Stomach (tissue), 4 donors: ENCODE measurements around the gene STK24.

ENCODE experiments used
- POLR2A ChIP-seq, 4 donors: fragments of 450-650 bp; IDR thresholded peaks; one replicate each; pipeline ENCODE4 v1.6.1; 2016; ENCODE audit warnings: antibody characterized with exemption in 4 of 4, control low read depth in 2 of 4, mild to moderate bottlenecking in 1 of 4, moderate library complexity in 1 of 4
- POLR2AphosphoS5 ChIP-seq, 3 donors: sonication (generic); formaldehyde crosslinking; IDR thresholded peaks; one replicate each; pipeline ENCODE4 v1.6.1; 2016; ENCODE audit warnings: antibody characterized with exemption in 3 of 3
- TF ChIP-seq, protein P1 (sequence below), 7 experiments: fragments of 450-650 bp in 4 of 7; fragments of 200-600 bp in 3 of 7; sonication (generic) in 3 of 7; IDR thresholded peaks; one replicate each; pipeline ENCODE4 v1.5.1; 2016 to 2019; ENCODE audit warnings: antibody characterized with exemption in 7 of 7, control low read depth in 2 of 7, mild to moderate bottlenecking in 1 of 7

GRCh38 chr13:98529171-98529570 lies 47.7 kb downstream of the STK24 start:
- no peak for TF ChIP-seq POLR2A (IDR thresholded peaks at IDR 0.05)
- TF ChIP-seq, protein P1, sequence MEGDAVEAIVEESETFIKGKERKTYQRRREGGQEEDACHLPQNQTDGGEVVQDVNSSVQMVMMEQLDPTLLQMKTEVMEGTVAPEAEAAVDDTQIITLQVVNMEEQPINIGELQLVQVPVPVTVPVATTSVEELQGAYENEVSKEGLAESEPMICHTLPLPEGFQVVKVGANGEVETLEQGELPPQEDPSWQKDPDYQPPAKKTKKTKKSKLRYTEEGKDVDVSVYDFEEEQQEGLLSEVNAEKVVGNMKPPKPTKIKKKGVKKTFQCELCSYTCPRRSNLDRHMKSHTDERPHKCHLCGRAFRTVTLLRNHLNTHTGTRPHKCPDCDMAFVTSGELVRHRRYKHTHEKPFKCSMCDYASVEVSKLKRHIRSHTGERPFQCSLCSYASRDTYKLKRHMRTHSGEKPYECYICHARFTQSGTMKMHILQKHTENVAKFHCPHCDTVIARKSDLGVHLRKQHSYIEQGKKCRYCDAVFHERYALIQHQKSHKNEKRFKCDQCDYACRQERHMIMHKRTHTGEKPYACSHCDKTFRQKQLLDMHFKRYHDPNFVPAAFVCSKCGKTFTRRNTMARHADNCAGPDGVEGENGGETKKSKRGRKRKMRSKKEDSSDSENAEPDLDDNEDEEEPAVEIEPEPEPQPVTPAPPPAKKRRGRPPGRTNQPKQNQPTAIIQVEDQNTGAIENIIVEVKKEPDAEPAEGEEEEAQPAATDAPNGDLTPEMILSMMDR (IDR thresholded peaks at IDR 0.05) = no peak
- no peak for TF ChIP-seq POLR2AphosphoS5 (IDR thresholded peaks at IDR 0.05)
